ENCODE measurements around the gene APEH.

Gene APEH

DNA sequence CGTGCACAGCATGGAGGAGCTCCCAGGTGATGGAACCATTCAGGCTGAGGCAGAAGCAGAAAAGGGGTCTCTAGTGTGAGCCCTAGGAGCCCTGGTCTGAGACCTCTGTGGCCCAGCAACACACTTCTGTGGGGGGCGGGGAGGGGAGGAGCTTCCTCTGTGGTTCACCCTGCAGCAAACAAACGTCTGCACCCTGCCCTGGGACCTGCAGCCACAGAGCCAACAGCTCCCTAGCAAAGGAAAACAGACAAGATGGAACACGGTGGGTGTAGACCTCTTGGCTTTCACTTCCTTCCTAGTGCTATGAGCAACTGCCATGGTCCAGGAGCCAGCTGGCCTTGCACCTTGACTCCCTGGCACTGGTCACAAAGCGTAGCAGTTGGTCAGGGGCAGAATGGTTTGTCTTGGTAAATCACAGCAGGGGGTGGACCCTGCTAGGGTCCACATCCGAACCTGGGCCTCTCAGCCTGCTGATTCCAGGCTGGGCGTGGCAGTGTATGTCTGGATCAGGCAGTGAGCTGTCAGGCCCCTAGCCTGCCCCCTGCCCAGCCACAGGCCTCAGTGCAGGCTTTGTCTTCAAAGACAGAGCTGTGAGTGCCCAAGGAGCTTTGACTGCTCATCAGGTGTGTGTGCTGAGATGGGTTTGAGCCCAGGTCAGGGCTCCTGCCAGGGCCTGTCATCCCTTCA lies 38.6 kb downstream of the APEH start:
- Histone ChIP-seq H3K4me1 (no peaks in the 10 kb centered on the region), H3K36me3 (no peaks in the 10 kb centered on the region)
- TF ChIP-seq, protein P1, sequence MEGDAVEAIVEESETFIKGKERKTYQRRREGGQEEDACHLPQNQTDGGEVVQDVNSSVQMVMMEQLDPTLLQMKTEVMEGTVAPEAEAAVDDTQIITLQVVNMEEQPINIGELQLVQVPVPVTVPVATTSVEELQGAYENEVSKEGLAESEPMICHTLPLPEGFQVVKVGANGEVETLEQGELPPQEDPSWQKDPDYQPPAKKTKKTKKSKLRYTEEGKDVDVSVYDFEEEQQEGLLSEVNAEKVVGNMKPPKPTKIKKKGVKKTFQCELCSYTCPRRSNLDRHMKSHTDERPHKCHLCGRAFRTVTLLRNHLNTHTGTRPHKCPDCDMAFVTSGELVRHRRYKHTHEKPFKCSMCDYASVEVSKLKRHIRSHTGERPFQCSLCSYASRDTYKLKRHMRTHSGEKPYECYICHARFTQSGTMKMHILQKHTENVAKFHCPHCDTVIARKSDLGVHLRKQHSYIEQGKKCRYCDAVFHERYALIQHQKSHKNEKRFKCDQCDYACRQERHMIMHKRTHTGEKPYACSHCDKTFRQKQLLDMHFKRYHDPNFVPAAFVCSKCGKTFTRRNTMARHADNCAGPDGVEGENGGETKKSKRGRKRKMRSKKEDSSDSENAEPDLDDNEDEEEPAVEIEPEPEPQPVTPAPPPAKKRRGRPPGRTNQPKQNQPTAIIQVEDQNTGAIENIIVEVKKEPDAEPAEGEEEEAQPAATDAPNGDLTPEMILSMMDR (IDR thresholded peaks at IDR 0.05; ENCODE audit: low read depth, low read length) = no peak

DNA sequence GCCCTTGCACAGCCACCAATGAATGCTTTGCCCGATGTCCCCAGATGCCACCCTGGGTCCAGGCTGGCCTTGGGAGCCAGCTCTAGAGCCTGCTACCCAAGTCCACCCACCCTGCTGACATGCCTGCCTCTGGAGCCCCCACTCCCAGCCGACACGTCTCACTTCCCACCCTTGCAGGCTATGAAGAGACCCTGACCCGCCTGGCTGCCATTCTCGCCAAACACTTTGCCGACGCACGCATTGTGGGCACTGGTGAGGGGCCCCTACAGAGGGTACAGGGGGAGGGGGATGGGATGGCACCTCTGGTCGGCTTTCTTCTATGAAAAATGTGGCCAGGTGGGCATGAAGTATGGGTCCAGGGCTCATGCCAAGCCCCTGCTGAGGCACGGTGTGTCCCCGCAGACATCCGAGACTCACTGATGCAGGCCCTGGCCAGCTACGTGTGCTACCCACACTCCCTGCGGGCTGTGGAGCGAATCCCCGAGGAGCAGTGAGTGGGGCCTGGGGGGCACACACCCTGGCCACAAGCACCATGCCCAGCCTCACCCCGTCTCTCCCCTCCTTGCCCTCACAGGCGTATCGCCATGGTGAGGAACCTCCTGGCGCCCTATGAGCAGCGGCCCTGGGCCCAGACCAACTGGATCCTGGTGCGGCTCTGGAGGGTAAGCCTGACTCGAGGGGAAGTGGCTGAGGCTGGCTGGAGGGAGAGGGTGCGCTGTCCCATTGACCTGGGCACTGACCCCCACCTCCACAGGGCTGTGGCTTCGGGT lies 39.4 kb downstream of the APEH start:
- no peaks in the 10 kb centered on the region for H3K9me3 ChIP-seq
- no peak overlapping the region for H3K4me3 ChIP-seq (ENCODE audit: low read depth, low read length)
- no peaks in the 10 kb centered on the region for H3K27me3 ChIP-seq
- no peak for DNase-seq
- no peaks in the 10 kb centered on the region for H3K36me3 ChIP-seq
- TF ChIP-seq, protein P1 (IDR thresholded peaks at IDR 0.05; ENCODE audit: low read depth, low read length) = no peak
- H3K4me1 ChIP-seq = no peaks in the 10 kb centered on the region

More for the DNA sequence above, 38.6 kb downstream of the APEH start:
- no peak overlapping the region for H3K4me3 ChIP-seq (ENCODE audit: low read depth, low read length)
- H3K9me3 ChIP-seq = no peaks in the 10 kb centered on the region
- H3K27me3 ChIP-seq = no peaks in the 10 kb centered on the region
- DNase-seq = no peak

DNA sequence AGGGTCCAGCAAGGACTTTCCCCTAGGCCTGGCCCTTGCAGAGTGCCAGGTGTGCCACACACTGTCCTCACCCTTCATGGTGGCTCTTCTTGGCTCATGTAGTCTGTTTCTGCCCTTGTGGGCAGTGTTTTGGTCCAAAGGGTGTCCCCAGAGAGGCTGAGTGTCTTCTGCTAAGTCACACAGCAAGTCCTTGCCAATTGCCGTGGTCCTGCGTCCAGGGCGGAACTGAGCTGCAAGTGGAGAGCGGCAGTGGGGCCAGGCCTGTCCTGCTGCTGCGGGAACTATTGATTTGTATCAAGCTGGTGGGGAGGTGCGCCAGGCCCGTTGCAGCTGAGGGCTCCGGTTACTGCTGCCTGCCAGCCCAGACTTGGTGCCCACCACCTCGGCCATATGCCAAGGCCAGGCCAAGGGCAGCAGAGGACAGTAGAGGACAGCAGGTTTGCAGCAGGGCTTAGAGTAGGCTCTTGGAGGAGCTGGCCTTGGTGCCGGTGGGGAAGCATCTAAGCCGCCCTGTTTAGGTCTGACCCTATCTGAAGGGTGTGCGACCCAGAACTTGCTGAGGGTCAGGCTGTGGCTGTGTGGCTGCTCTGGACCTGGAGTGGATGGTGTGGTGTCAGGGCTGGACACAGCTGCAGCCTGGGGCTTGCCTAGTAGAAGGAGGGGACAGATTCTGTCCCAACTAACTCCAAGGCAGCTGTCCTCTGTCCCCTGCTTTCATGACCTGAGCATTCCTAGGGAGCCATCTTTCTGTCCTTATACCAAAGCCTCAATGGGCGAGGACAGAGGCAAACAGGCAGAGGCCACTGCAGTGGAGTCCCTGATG lies 40.8 kb downstream of the APEH start:
- Histone ChIP-seq H3K4me3 (ENCODE audit: low read depth, low read length) (no peak overlapping the region), H3K4me1 (no peaks in the 10 kb centered on the region), H3K36me3 (no peaks in the 10 kb centered on the region), H3K27me3 (no peaks in the 10 kb centered on the region), H3K9me3 (no peaks in the 10 kb centered on the region)
- DNase-seq = no peak
- TF ChIP-seq, protein P1 (IDR thresholded peaks at IDR 0.05; ENCODE audit: low read depth, low read length) = no peak

DNA sequence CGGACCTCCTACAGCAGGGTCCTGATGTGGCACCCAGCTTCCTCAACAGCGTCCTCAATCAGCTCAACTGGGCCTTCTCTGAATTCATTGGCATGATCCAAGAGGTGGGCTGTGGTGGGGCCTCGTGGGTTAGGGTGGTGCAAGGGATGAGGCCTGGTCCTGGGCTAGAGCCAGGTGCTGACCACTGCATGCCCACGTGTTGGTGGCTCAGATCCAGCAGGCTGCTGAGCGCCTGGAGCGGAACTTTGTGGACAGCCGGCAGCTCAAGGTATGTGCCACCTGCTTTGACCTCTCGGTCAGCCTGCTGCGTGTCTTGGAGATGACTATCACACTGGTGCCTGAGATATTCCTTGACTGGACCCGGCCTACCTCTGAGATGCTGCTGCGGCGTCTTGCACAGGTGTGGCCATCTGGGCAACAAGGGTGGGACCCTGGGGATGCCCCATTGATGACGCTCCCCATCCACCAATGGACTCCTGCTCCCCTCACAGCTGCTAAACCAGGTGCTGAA lies 41.5 kb downstream of the APEH start:
- no peak for DNase-seq
- Histone ChIP-seq H3K4me3 (ENCODE audit: low read depth, low read length) (no peak overlapping the region), H3K9me3 (no peaks in the 10 kb centered on the region), H3K36me3 (no peaks in the 10 kb centered on the region), H3K4me1 (no peaks in the 10 kb centered on the region), H3K27me3 (no peaks in the 10 kb centered on the region)
- TF ChIP-seq, protein P1 (IDR thresholded peaks at IDR 0.05; ENCODE audit: low read depth, low read length) = no peak

DNA sequence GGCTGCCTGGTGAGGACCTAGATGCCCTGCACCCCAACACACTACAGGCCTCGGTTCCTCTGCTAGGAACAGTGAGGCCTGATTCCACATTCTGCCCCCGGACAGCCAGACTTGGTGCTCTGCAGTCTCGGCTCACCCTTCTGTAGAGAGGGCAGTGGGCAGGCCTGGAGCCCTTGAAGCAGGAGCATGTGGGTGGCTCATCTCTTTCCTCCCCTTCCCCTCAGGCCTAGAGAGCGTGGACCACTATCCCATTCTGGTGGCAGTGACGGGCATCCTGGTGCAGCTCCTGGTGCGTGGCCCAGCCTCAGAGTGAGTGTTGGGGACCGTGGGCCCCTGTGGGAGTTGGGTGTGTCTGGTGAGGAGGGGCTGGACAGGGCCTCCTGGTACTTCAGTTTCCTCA lies 42.0 kb downstream of the APEH start:
- DNase-seq = no peak
- Histone ChIP-seq H3K36me3 (no peaks in the 10 kb centered on the region), H3K9me3 (no peaks in the 10 kb centered on the region), H3K27me3 (no peaks in the 10 kb centered on the region), H3K4me3 (ENCODE audit: low read depth, low read length) (no peak overlapping the region), H3K4me1 (no peaks in the 10 kb centered on the region)
- TF ChIP-seq, protein P1 (IDR thresholded peaks at IDR 0.05; ENCODE audit: low read depth, low read length) = no peak

All from BE2C (cell line).